H1 (cell line): ENCODE results near the gene BAIAP2. TPM values are rescaled to one million over a fixed set of nuclear protein-coding genes. Genes with fewer than 3 reads are reported as not detected.

ENCODE experiments used
- CTCF ChIA-PET: fragments of 300-600 bp; sonication (Branson Sonifier 250); formaldehyde crosslinking; loops from one replicate; lab custom pipeline; 2021; ENCODE audit not compliant: partially characterized antibody; lab: Charles Lee
- POLR2A ChIA-PET: fragments of 300-600 bp; sonication (Branson Sonifier 250); formaldehyde crosslinking; loops from one replicate; lab custom pipeline; 2021; ENCODE audit warnings: inconsistent platforms; ENCODE audit not compliant: partially characterized antibody; lab: Charles Lee
- DNase-seq, 2 experiments: peaks; one replicate each; pipeline versions ENCODE4 v3.0.0 to v3.0.0-alpha.2; 2010 to 2022; ENCODE audit warnings: low spot score in 2 of 2, low read depth in 1 of 2, mixed read lengths in 1 of 2
- FAIRE-seq: peaks from 2 replicates; lab custom pipeline; 2011; peaks lifted over from hg19 to GRCh38; lab: Jason Lieb, UNC
- H2AFZ ChIP-seq: 2 replicates; pipeline ENCODE4 v1.8.1; 2012; ENCODE audit warnings: low read length, inconsistent platforms
- H2AK5ac ChIP-seq: 2 replicates; pipeline ENCODE4 v1.6.1; 2013; ENCODE audit warnings: low read depth, low read length
- H2BK120ac ChIP-seq: replicated peaks from 2 replicates; pipeline ENCODE3; 2013; ENCODE audit warnings: low read depth, low read length, inconsistent platforms
- H2BK12ac ChIP-seq: 2 replicates; pipeline ENCODE4 v1.6.1; 2013; ENCODE audit warnings: low read depth, low read length
- H2BK15ac ChIP-seq: 2 replicates; pipeline ENCODE4 v1.6.1; 2013; ENCODE audit warnings: low read length
- H2BK20ac ChIP-seq: 2 replicates; pipeline ENCODE4 v1.6.1; 2013; ENCODE audit warnings: low read length
- H2BK5ac ChIP-seq: 2 replicates; pipeline ENCODE4 v1.6.1; 2013; ENCODE audit warnings: low read depth, low read length
- H3K14ac ChIP-seq: 2 replicates; pipeline ENCODE4 v1.6.1; 2013; ENCODE audit warnings: inconsistent platforms; ENCODE audit not compliant: insufficient read length
- H3K18ac ChIP-seq: 2 replicates; pipeline ENCODE4 v1.6.1; 2013; ENCODE audit warnings: low read length; ENCODE audit errors: extremely low read depth
- H3K23ac ChIP-seq: 2 replicates; pipeline ENCODE4 v1.6.1; 2013; ENCODE audit warnings: inconsistent platforms; ENCODE audit not compliant: insufficient read length
- H3K23me2 ChIP-seq: 2 replicates; pipeline ENCODE4 v1.6.1; 2013; ENCODE audit warnings: low read depth, low read length
- H3K27ac ChIP-seq: 2 replicates; pipeline ENCODE4 v1.6.1; 2011; ENCODE audit warnings: low read depth, low read length, inconsistent platforms
- H3K27me3 ChIP-seq, 4 experiments: replicated peaks in 1 of 4; 1 replicate in 1 of 4; 2 replicates in 3 of 4; pipeline versions ENCODE4 v1.6.1 to v1.8.1; 2011 to 2013; ENCODE audit warnings: low read length in 3 of 4, mild to moderate bottlenecking in 3 of 4, inconsistent platforms in 2 of 4, mixed read lengths in 2 of 4, moderate library complexity in 1 of 4; ENCODE audit not compliant: control insufficient read depth in 3 of 4, insufficient read depth in 3 of 4; ENCODE audit errors: extremely low read depth in 1 of 4
- H3K36me3 ChIP-seq, 4 experiments: 2 replicates each; pipeline versions ENCODE4 v1.6.1 to v1.8.1; 2011 to 2013; ENCODE audit warnings: mild to moderate bottlenecking in 4 of 4, low read length in 3 of 4, moderate library complexity in 2 of 4, control low read depth in 1 of 4, inconsistent platforms in 1 of 4; ENCODE audit not compliant: insufficient read depth in 4 of 4, control insufficient read depth in 2 of 4
- H3K4ac ChIP-seq: replicated peaks from 2 replicates; pipeline ENCODE3; 2013; ENCODE audit warnings: low read length, low read depth, mixed read lengths, inconsistent platforms; ENCODE audit not compliant: insufficient read length
- H3K4me1 ChIP-seq, 4 experiments: replicated peaks in 1 of 4; 1 replicate in 1 of 4; 2 replicates in 3 of 4; pipeline versions ENCODE4 v1.6.1 to v1.8.1; 2011 to 2013; ENCODE audit warnings: low read length in 3 of 4, inconsistent platforms in 2 of 4, mixed read lengths in 1 of 4; ENCODE audit not compliant: insufficient read depth in 4 of 4, control insufficient read depth in 3 of 4
- H3K4me2 ChIP-seq, 2 experiments: 2 replicates each; pipeline versions ENCODE4 v1.6.1 to v1.8.1; 2011 to 2013; ENCODE audit warnings: low read depth in 2 of 2, low read length in 2 of 2, control low read depth in 1 of 2, inconsistent platforms in 1 of 2, mild to moderate bottlenecking in 1 of 2; ENCODE audit not compliant: insufficient read depth in 1 of 2
- H3K4me3 ChIP-seq, 4 experiments: fragments of 200-600, 300-600 bp in 1 of 4; sonication (generic), shearing (Covaris generic), sonication (Bioruptor Twin) in 1 of 4; 2 replicates each; pipeline versions ENCODE4 v1.5.1 to v1.8.1; 2011 to 2016; ENCODE audit warnings: low read length in 4 of 4, low read depth in 3 of 4, control low read depth in 2 of 4, inconsistent platforms in 2 of 4, mild to moderate bottlenecking in 2 of 4, mixed read lengths in 1 of 4, moderate library complexity in 1 of 4; ENCODE audit not compliant: insufficient read depth in 2 of 4; ENCODE audit errors: extremely low read depth in 1 of 4
- H3K56ac ChIP-seq: replicated peaks from 2 replicates; pipeline ENCODE3; 2013; ENCODE audit warnings: low read depth, mild to moderate bottlenecking, mixed read lengths, low read length, inconsistent platforms; ENCODE audit not compliant: insufficient read length
- H3K79me1 ChIP-seq: 2 replicates; pipeline ENCODE4 v1.6.1; 2013; ENCODE audit warnings: low read depth, low read length, control low read depth
- H3K79me2 ChIP-seq, 2 experiments: 2 replicates each; pipeline versions ENCODE4 v1.6.1 to v1.8.1; 2012 to 2013; ENCODE audit warnings: low read length in 2 of 2, mild to moderate bottlenecking in 2 of 2, inconsistent platforms in 1 of 2; ENCODE audit not compliant: insufficient read depth in 2 of 2, control insufficient read depth in 1 of 2
- H3K9ac ChIP-seq, 4 experiments: replicated peaks in 1 of 4; 1 replicate in 1 of 4; 2 replicates in 3 of 4; pipeline versions ENCODE4 v1.6.1 to v1.8.1; 2011 to 2013; ENCODE audit warnings: low read depth in 3 of 4, low read length in 3 of 4, control low read depth in 2 of 4, mild to moderate bottlenecking in 2 of 4, moderate library complexity in 2 of 4, inconsistent platforms in 1 of 4; ENCODE audit errors: extremely low read depth in 1 of 4
- H3K9me3 ChIP-seq, 2 experiments: 2 replicates each; pipeline versions ENCODE4 v1.6.1 to v1.8.1; 2012 to 2013; ENCODE audit warnings: mild to moderate bottlenecking in 2 of 2, moderate library complexity in 2 of 2, control low read depth in 1 of 2, inconsistent platforms in 1 of 2, low read depth in 1 of 2, low read length in 1 of 2, mixed read lengths in 1 of 2; ENCODE audit not compliant: insufficient read depth in 2 of 2
- H4K20me1 ChIP-seq, 2 experiments: replicated peaks in 1 of 2; 2 replicates each; pipeline versions ENCODE3 to v1.8.1; 2011 to 2013; ENCODE audit warnings: inconsistent platforms in 2 of 2, low read length in 2 of 2, mild to moderate bottlenecking in 1 of 2; ENCODE audit not compliant: insufficient read depth in 2 of 2, control insufficient read depth in 1 of 2
- H4K5ac ChIP-seq: 2 replicates; pipeline ENCODE4 v1.6.1; 2013; ENCODE audit warnings: low read length, low read depth, mixed read lengths, inconsistent platforms; ENCODE audit not compliant: insufficient read length
- H4K8ac ChIP-seq: 2 replicates; pipeline ENCODE4 v1.8.0; 2013; ENCODE audit warnings: mild to moderate bottlenecking, moderate library complexity, low read length, inconsistent platforms; ENCODE audit not compliant: insufficient read depth; ENCODE audit errors: extremely low read depth
- H4K91ac ChIP-seq: replicated peaks from 2 replicates; pipeline ENCODE3; 2013; ENCODE audit warnings: low read length, mixed read lengths, inconsistent platforms; ENCODE audit not compliant: insufficient read length
- ATF3 ChIP-seq: IDR thresholded peaks from 2 replicates; pipeline ENCODE4 v1.6.1; 2011; ENCODE audit warnings: low read depth, mild to moderate bottlenecking, low read length; ENCODE audit not compliant: insufficient read depth
- BCL11A ChIP-seq, 2 experiments: IDR thresholded peaks; one replicate each; pipeline ENCODE4 v1.6.1; 2011; ENCODE audit warnings: low read depth in 2 of 2, low read length in 2 of 2, mild to moderate bottlenecking in 2 of 2
- CTCF ChIP-seq, 3 experiments: IDR thresholded peaks; 1 replicate in 2 of 3; 2 replicates in 1 of 3; pipeline versions ENCODE4 v1.5.1 to v1.6.1; 2011; ENCODE audit warnings: low read length in 3 of 3, mild to moderate bottlenecking in 3 of 3, inconsistent platforms in 2 of 3, low read depth in 1 of 3, moderate library complexity in 1 of 3; ENCODE audit not compliant: insufficient read depth in 1 of 3; ENCODE audit errors: control extremely low read depth in 1 of 3
- RXRA ChIP-seq: IDR thresholded peaks from 2 replicates; pipeline ENCODE4 v1.6.1; 2011; ENCODE audit warnings: low read depth, mild to moderate bottlenecking, low read length, moderate library complexity; ENCODE audit not compliant: insufficient read depth
- TEAD4 ChIP-seq: IDR thresholded peaks from 2 replicates; pipeline ENCODE4 v1.6.1; 2012; ENCODE audit warnings: low read depth, low read length, inconsistent platforms, mixed read lengths
- WGBS, 2 experiments: shearing (Covaris generic) in 1 of 2; methylation state at CpG; one replicate each; pipeline versions ENCODE4 v1.1.6 to v1.1.7; 2013 to 2015; ENCODE audit warnings: low lambda C conversion rate in 2 of 2, mixed read lengths in 2 of 2, inconsistent platforms in 1 of 2, low coverage in 1 of 2, missing lambda C conversion rate in 1 of 2; ENCODE audit not compliant: insufficient replicate concordance in 2 of 2, insufficient coverage in 1 of 2, insufficient read length in 1 of 2; ENCODE audit errors: extremely low coverage in 1 of 2, missing lambda C conversion rate in 1 of 2; 5-methylcytosine and 5-hydroxymethylcytosine counted together
- polyA plus RNA-seq, 7 experiments: library from polyadenylated mRNA; depleted of rRNA in 3 of 7; stranded (reverse) in 5 of 7; unstranded in 2 of 7; fragments of >200 nt in 5 of 7; fragments of 200-250 nt in 2 of 7; gene quantifications; 1 replicate in 5 of 7; 2 replicates in 1 of 7; 4 replicates in 1 of 7; pipeline versions ENCODE4 v1.2.1 to v1.2.3, GENCODE V29; 2011 to 2013; ENCODE audit warnings: missing spikeins in 2 of 7, mixed read lengths in 2 of 7
- total RNA-seq: library from RNA; stranded (reverse); fragmentation: NEBNext Ultra II Directional; extraction: Animal tissue kit (Norgen Biotek cat#: 25700); gene quantifications from 2 replicates; pipeline ENCODE4 v1.2.1, GENCODE V29; 2021

The BAIAP2 gene
- total and polyA plus RNA-seq, 2 of the 8 experiments (the other 6 are each of a cell fraction or from before 2014, with no cell fraction given): 10.0 to 22.8 TPM

GRCh38 chr17:81022344-81022676, 12.6 kb upstream of the BAIAP2 start:
- Histone ChIP-seq H2AFZ (no peak overlapping the region), H3K27me3 (no peaks in the 10 kb centered on the region; a peak in 3 of 7 replicates), H3K18ac (no peak overlapping the region), H3K4me2 (no peak overlapping the region), H4K91ac (no peak overlapping the region), H2BK20ac (no peak overlapping the region; the same call in 1 of the 2 replicates), H3K9ac (no peak overlapping the region), H2BK120ac (no peak overlapping the region), H3K4me1 (peaks cover 0 to 3% (median under 1%) of the 10 kb centered on the region in 4 experiments; a peak in 4 of 7 replicates), H3K14ac (no peak overlapping the region), H2BK15ac (no peak overlapping the region), H3K79me1 (no peaks in the 10 kb centered on the region), H3K4me3 (no peak overlapping the region), H3K9me3 (no peaks in the 10 kb centered on the region), H3K56ac (no peak overlapping the region), H4K8ac (no peak overlapping the region), H2BK12ac (no peak overlapping the region; the same call in 1 of the 2 replicates), H4K5ac (no peak overlapping the region), H4K20me1 (no peaks in the 10 kb centered on the region), H2AK5ac (no peak overlapping the region), H3K23me2 (no peaks in the 10 kb centered on the region), H3K4ac (no peak overlapping the region), H3K36me3 (no peaks in the 10 kb centered on the region), H3K23ac (no peak overlapping the region), H2BK5ac (no peak overlapping the region), H3K79me2 (no peaks in the 10 kb centered on the region), H3K27ac (no peak overlapping the region)
- POLR2A ChIA-PET: interaction anchor here (0.6 to 4.6 kb wide), 4 partner anchors 10 to 279 kb away, joined by 3 to 24 read pairs (median 3); partner anchors contain the start of genes BAIAP2 and CHMP6
- no peak for DNase-seq
- WGBS, 2 experiments: 88% methylated on average over 5 of the region's 6 CpGs; no CpG with 5 or more reads in 1 of the 2 experiments
- no peak for FAIRE-seq
- CTCF ChIA-PET: interaction anchor here (1.0 to 12.9 kb wide), 6 partner anchors 11 to 80 kb away, joined by 4 to 110 read pairs (median 22); no protein-coding TSS in a partner anchor
- TF ChIP-seq TEAD4 (no peak), RXRA (no peak), CTCF (IDR thresholded peaks at IDR 0.05; ENCODE audit: control extremely low read depth in 1 of 3, insufficient read depth in 1 of 3, low read depth in 1 of 3, low read length in 3 of 3) (no peak), ATF3 (no peak), BCL11A (IDR thresholded peaks at IDR 0.05; ENCODE audit: low read depth in 2 of 2, low read length in 2 of 2) (no peak)
